ENCODE results near the gene SNCG.

The SNCG gene

DNA sequence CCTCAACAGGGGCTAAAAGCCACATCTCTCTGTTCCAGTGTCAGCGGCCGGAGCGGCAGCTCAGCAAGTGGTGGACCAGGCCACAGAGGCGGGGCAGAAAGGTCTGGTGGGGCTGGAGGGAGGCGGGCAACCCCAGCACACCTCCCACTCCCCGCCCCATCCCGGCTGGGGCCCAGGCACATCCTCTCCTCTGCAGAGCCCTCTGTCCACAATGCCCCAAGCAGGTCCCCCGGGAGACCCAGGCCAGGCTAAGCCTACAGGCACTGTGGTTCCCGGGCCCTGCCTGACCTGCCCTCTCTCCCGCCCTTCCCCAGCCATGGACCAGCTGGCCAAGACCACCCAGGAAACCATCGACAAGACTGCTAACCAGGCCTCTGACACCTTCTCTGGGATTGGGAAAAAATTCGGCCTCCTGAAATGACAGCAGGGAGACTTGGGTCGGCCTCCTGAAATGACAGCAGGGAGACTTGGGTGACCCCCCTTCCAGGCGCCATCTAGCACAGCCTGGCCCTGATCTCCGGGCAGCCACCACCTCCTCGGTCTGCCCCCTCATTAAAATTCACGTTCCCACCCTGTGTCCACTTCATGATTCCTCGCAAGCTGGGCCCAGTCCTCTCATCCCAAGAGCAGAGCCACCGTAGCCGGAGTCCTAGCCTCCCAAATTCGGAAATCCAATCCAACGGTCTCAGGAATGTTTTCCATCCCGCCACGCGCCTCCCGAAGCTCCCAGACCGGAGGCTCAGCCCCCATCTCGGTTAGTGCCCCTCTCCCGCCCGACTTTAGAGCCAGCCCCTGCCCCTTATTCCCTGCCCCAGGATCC is 12.0 kb downstream of the SNCG start:
- TF ChIP-seq, protein P1, sequence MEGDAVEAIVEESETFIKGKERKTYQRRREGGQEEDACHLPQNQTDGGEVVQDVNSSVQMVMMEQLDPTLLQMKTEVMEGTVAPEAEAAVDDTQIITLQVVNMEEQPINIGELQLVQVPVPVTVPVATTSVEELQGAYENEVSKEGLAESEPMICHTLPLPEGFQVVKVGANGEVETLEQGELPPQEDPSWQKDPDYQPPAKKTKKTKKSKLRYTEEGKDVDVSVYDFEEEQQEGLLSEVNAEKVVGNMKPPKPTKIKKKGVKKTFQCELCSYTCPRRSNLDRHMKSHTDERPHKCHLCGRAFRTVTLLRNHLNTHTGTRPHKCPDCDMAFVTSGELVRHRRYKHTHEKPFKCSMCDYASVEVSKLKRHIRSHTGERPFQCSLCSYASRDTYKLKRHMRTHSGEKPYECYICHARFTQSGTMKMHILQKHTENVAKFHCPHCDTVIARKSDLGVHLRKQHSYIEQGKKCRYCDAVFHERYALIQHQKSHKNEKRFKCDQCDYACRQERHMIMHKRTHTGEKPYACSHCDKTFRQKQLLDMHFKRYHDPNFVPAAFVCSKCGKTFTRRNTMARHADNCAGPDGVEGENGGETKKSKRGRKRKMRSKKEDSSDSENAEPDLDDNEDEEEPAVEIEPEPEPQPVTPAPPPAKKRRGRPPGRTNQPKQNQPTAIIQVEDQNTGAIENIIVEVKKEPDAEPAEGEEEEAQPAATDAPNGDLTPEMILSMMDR (IDR thresholded peaks at IDR 0.05; ENCODE audit: insufficient read depth, low read length, poor library complexity, severe bottlenecking), result no peak
- DNase-seq (ENCODE audit: extremely low read depth, insufficient read length), result peak; percentile 21
- H3K36me3 ChIP-seq (ENCODE audit: control insufficient read depth, insufficient read depth, low read length), result no peaks in the 10 kb centered on the region

DNA sequence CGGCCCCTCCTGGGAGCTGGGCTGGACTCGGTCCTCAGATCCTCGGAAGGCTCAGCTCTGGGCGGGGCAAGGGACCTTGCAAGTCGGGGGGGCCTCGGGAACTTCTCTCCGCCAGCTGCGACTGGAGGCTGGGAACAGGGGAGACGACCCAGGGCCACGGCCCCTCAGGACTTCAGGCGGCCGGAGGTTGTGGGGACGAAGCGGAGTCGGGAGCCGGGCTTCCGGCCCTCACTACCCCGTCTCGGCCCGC is 12.5 kb downstream of the SNCG start:
- Histone ChIP-seq H3K4me3 (replicated peaks; ENCODE audit: low read depth, low read length) (peak overlapping the region; percentile 67), H3K27me3 (replicated peaks; ENCODE audit: control insufficient read depth, insufficient read depth, low read length) (no peaks in the 10 kb centered on the region), H3K36me3 (ENCODE audit: control insufficient read depth, insufficient read depth, low read length) (no peaks in the 10 kb centered on the region)
- no peak for DNase-seq (ENCODE audit: extremely low read depth, insufficient read length)
- TF ChIP-seq, protein P1 (IDR thresholded peaks at IDR 0.05; ENCODE audit: insufficient read depth, low read length, poor library complexity, severe bottlenecking), result no peak

More for the DNA sequence above, 12.0 kb downstream of the SNCG start:
- Histone ChIP-seq H3K27me3 (replicated peaks; ENCODE audit: control insufficient read depth, insufficient read depth, low read length) (no peaks in the 10 kb centered on the region), H3K4me3 (replicated peaks; ENCODE audit: low read depth, low read length) (peak overlapping the region; percentile 67)

DNA sequence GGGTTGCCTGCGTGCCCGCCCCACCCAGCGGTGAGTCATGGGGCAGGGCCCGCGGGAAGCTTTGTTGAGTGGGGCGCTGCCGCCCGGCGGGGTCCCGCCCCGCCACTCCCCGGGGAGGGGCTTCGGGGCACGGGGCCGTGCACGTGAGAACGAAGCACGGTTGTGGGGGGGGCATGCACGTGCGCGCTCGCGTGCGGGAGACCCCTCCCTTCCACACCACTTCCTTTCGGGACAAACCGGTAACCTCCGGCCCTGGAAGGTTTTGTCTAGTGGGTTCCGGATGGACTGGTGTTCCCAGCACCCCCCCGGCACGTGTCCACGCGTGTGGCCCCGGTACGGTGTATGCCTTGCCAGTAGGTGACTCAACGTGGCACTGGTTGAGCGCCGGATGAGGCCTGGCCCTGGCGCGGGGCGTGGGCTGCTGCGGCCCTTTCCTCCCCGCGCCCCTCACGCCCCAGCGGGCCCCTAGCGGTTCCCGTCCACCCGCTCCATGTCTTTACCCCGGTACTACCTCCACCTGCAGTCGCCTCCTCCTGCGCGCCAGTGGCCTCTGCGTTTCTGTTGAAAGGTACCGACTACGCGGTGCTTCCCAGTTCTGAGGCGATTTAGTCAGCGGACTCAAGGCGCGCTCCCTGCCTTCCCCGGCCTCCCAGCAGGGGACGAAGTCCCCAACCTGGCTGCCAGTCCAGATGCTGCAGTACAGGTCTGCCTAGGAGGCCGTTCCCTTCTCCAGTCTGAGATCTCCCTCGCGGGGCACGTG is 13.0 kb downstream of the SNCG start:
- DNase-seq (ENCODE audit: extremely low read depth, insufficient read length), result peak; percentile 88
- H3K27me3 ChIP-seq (replicated peaks; ENCODE audit: control insufficient read depth, insufficient read depth, low read length), result no peaks in the 10 kb centered on the region
- TF ChIP-seq, protein P1 (IDR thresholded peaks at IDR 0.05; ENCODE audit: insufficient read depth, low read length, poor library complexity, severe bottlenecking), result no peak
- no peaks in the 10 kb centered on the region for H3K36me3 ChIP-seq (ENCODE audit: control insufficient read depth, insufficient read depth, low read length)
- H3K4me3 ChIP-seq (replicated peaks; ENCODE audit: low read depth, low read length), result peak overlapping the region; percentile 67

DNA sequence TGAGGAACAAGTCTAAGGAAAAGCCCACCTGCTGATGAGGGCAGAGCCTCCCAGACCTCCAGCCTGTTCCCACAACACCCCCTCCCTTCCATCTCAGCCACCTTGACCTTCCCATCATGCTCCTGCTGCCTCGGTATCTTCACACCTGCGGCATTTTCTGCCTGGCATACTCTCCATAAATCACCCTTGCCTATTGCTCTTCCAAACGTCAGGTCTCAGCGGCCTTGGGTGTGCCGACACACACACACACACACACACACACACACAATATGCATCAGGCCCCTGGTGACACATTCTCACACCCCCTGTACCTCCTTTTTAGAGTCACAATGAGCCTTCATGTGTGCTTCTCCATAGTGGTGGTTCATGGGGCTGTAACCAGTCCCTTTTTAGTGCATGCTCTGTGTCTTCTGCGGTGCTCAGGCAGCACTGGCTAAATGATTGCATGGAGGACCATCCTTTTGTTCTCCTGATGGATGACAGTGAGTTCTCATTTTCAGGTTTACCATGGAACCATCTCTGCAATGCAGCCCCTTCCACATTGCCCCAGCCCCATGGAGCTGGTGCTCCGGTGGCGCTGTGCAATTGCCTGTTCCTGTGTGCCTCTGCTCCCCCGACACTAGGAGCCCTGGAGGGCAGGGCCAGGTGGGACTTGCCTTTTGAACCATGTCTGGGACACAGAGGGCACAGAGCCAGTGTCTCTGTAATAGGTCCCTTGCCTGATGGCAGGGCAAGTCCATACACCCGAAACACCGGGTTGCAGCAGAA is 14.4 kb downstream of the SNCG start:
- TF ChIP-seq, protein P1 (IDR thresholded peaks at IDR 0.05; ENCODE audit: insufficient read depth, low read length, poor library complexity, severe bottlenecking), result no peak
- H3K36me3 ChIP-seq (ENCODE audit: control insufficient read depth, insufficient read depth, low read length), result no peaks in the 10 kb centered on the region
- no peaks in the 10 kb centered on the region for H3K27me3 ChIP-seq (replicated peaks; ENCODE audit: control insufficient read depth, insufficient read depth, low read length)
- H3K4me3 ChIP-seq (replicated peaks; ENCODE audit: low read depth, low read length), result no peak overlapping the region
- peak; percentile 1 for DNase-seq (ENCODE audit: extremely low read depth, insufficient read length)

DNA sequence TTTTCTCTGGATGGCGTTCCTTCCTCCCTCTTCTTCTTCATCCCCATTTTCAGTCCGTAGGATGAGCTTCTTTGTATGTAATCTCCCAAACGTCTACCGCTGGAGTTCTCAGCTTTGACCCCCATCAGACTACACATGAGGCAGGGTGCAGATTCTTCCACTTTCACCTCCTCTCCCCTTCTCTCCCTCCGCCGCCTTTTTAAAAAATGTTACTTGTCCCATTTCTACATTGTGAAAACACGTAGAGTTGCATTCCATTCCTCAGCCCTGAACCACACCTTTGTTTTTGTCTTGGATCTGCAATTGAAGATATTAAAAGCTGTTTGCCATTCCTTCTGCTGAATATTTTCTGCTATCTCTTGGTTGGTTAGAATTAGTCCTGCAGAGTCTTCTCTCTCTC is 16.1 kb downstream of the SNCG start:
- Histone ChIP-seq H3K36me3 (ENCODE audit: control insufficient read depth, insufficient read depth, low read length) (no peaks in the 10 kb centered on the region), H3K27me3 (replicated peaks; ENCODE audit: control insufficient read depth, insufficient read depth, low read length) (no peaks in the 10 kb centered on the region), H3K4me3 (replicated peaks; ENCODE audit: low read depth, low read length) (no peak overlapping the region)
- TF ChIP-seq, protein P1 (IDR thresholded peaks at IDR 0.05; ENCODE audit: insufficient read depth, low read length, poor library complexity, severe bottlenecking), result no peak
- no peak for DNase-seq (ENCODE audit: extremely low read depth, insufficient read length)
